ENCODE data around the gene UBR4. TPM values are rescaled to one million over a fixed set of nuclear protein-coding genes. Genes with fewer than 3 reads are reported as not detected.
"Not testable (repeated sequence)": the region's sequence is repeated elsewhere in the genome, so short reads cannot be mapped to it uniquely, and the experiment has no call there.

UBR4 gene
- 95.7 TPM for total RNA-seq
- long read RNA-seq, partial matches to known transcripts: 50 of 63 reads
- long read RNA-seq, other reads (novel, unspliced or antisense): 9 of 63 reads

DNA sequence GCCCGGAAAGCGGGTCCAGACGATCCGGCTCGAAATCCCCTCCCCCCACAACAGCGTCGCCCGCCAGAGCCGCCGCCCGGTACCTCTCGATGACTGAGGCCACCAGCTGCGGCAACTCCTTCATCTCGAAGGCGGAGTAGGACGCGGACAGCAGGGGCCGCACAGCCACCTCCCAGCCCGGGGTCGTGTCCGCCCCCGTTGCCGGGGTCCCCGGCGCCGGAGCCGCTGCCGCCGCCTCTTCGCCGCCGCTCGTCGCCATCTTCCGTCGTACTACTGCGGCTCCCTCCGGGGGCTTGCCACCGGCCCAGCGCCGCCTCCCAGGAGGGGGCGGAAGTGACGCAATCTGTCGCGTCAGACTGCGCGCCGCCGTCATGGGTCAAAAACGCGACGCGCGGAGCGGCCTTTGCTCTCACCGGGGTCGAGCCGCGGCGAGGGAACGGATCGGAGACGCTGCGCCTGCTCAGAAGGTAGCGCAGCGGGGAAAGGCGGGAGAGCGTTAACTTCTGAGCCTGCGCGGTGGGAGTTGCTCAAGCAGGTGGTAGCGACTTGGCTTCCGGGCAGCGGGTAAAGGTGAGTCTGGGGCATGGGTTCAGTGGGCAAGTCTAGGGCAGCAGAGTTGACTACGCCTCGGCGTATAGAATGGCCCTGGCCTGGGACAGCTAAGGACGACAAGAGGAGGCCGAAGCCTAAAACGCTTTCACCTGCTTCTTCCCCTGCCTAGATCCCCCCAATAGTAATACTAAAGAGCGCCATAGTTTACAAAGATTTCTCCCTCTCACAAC, at the start of gene UBR4:
TSS of gene UBR4 (minus strand) at position 277 of the 782 bp plus-strand sequence. CDS start at position 259, 18 bp downstream.
- intact Hi-C loops (cut with DNase I): loop anchor here (5.0 to 10.0 kb wide), 2 partner anchors 42 to 305 kb away; partner anchors contain the start of genes ALDH4A1, EMC1 and MRTO4
- DNase-seq (ENCODE audit: low spot score): peak; percentile 97

DNA sequence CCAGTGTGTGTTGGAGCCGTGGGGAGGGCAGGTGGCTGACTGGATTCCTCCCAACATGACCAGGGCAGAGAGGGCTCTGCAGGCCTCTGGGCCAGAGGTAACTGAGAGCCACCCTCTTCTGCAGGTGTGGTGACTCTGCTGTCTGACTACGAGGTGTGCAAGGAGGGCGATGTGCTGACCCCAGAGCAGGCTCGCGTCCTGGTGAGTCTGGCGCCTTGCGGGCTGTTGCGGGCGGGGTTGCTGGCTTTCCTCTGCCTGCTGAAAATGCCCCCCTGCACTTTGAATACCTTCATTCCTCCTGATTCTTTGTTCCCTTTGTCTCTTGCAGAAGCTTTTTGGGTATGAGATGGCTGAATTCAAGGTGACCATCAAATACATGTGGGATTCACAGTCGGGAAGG, 48.3 kb upstream of the UBR4 start:
- no peak for DNase-seq (ENCODE audit: low spot score)
- intact Hi-C loops (cut with DNase I): loop anchor here (5.0 kb wide), 1 partner anchor 394 kb away; no protein-coding TSS in a partner anchor

DNA sequence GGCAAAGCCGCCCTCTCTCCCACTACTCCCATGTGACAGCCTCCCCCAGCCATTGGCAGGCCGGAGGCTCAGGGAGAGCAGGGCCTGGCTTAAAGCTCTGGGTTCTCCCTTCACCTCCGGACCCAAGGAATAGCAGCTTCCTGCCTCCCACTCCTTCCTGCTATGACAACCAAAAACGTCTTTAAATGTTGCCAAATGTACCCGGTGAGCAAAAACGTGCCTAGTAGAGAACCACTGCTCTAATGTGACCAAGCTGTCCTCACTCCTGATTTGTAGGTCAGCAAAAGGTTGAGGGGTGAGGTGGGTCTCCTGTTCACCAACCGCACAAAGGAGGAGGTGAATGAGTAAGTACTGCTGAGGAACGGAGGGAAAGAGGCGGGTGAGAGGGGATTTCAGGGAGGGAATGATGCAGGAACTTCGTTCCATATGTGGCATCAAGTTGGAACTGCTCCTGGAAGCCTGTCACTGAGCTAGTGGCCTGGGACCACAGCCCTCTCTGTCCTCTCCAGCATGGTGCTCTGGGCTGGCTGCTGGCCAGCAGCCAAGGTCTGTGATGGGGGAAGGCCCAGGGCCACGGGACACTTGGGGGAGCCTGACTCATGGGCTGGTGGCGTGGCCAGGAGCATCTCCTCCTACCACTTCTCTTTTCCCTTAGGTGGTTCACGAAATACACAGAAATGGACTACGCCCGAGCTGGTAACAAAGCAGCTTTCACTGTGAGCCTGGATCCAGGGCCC, 47.3 kb upstream of the UBR4 start:
- intact Hi-C loops (cut with DNase I): loop anchor here (5.0 kb wide), 1 partner anchor 395 kb away; no protein-coding TSS in a partner anchor
- DNase-seq (ENCODE audit: low spot score): no peak

DNA sequence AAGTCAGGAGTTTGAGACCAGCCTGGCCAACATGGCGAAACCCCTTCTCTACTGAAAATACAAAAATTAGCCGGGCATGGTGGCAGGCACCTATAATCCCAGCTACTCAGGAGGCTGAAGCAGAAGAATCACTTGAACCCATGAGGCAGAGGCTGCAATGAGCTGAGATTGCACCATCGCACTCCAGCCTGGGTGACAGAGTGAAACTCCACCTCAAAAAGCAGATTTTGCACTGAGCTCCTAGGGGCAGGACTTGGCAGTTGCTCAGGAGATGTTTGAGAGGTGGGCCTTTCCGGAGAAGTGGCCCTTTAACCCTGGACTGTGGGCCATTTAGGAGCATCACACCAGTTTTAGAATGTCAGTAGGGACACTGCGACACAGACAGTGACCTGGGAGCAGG, 46.2 kb upstream of the UBR4 start:
- DNase-seq (ENCODE audit: low spot score): not testable (repeated sequence)
- intact Hi-C loops (cut with DNase I): loop anchor here (5.0 kb wide), 1 partner anchor 396 kb away; no protein-coding TSS in a partner anchor

DNA sequence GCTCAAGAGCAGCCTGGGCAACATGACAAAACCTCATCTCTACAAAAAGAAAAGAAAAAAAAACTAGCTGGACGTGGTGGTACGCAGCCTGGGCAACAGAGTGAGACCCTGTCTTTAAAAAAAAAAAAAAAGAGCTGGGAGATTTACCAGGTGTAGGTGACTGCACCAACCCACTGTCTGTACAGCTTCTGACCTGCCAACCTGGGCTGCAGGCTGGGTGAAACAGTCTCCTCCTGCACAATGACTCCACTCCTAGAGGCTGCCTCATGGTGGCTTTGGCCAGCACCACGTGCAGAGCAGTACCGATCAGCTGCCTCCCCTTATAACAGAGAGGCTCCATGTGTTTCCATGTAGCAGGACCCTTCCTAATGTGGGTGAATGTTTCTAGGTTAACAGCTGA, 45.2 kb upstream of the UBR4 start:
- no peak for DNase-seq (ENCODE audit: low spot score)
- intact Hi-C loops (cut with DNase I): loop anchor here (5.0 kb wide), 1 partner anchor 397 kb away; no protein-coding TSS in a partner anchor

DNA sequence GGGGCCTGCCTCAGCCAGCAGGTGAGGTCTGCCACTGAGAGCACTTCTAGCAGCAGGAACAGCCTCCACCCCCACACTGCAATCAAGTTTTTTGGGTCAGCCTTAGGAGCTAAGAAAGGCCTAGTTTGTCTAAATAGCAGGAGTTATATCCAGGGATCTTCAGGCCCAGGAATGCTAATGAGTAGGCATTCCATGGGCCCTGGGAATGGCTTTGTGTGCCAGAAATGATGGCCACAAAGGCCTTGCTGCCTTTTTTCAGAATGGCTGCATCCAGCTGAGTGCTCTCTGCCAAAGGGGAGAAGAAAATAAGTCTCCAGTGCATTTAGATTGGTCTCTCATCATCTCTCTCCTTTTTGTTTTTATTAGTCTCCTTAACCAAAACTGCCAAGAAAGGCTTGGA, 44.4 kb upstream of the UBR4 start:
- intact Hi-C loops (cut with DNase I): loop anchor here (5.0 kb wide), 2 partner anchors 42 to 58 kb away; partner anchors contain the start of genes AKR7A2, SLC66A1 and UBR4
- DNase-seq (ENCODE audit: low spot score): no peak

DNA sequence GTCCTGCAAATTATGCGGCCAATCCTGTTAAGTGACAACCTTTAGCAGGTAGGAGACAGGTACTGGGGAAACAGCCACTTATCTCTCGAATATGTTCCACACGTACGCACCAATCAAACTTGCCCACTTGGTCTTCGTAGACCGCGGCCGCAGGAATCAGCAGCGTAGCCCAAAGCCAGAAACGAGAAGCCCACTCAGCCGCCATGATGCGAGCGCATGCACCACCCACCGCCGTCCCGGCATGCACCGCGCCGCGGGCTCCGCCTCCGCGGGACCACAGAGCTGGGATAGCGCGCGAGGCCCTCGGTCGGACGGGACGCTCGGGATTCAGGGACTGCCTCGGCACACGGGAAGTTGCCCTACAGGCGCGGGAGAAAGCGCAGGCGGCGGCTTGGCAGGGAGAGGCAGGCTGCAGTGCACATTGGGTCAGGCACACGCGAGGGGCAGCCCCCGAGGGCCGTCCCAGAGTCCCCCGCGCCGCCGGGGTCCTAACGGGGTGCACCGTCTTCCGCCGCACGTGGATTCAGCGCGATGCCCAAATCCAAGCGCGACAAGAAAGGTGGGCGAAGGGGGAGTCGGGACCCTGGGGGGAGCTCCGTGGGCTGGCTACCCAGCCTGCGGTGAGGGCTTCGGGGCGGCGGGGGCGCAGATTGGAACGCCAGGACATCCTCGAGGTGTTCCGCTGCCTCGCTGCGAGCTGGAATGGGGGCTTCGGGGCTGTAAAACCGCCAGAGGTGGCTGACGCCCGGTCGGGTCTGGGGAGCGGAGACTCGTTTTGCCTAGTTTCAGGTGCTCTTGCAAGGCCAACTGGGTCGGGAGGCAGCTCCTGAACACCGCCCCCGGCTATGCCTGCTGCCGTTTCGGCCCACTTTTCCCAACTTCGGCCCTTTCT, 41.5 kb upstream of the UBR4 start, which contains the start of the genes EMC1 and MRTO4:
TSS of gene EMC1 (minus strand) at position 220 of the 892 bp plus-strand sequence. CDS start at position 205, 15 bp downstream.
TSS of gene MRTO4 (plus strand) at position 501 of the 892 bp plus-strand sequence. CDS start at position 532, 31 bp downstream.
- intact Hi-C loops (cut with DNase I): loop anchor here (5.0 kb wide), 2 partner anchors 39 to 61 kb away; partner anchors contain the start of genes AKR7A2, SLC66A1 and UBR4
- DNase-seq (ENCODE audit: low spot score): peak; percentile 94

DNA sequence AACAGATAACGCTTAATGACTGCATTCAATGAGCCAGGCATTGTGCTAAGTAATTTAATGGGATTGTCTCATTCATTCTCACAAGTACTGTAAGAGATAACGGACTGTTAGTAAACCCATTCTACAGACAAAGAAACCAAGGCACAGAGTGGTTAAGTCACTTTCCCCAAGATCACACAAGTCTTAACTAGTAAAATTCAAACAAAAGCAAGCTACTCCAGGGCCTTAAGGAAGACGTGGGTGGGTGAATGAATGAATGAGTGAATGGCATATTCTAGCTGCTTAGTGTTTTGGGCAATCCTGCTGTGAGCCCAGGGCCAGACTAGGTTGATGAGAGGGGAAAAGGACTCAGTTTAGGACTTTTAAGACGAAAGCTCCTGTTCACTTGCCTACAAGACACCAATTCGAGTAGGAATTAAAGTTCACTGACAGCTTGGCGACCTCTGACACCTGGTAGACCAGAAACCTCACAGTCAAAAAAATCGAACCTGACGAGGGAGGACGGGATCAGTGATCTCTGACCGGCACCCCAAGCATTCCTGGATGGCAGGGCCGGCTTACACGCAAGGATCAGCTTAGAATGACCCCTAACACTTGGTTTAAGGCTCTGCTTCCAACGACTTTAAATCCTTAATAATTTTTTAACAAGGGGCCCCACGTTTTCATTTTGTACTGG, 40.7 kb upstream of the UBR4 start:
- intact Hi-C loops (cut with DNase I): loop anchor here (5.0 kb wide), 2 partner anchors 38 to 62 kb away; partner anchors contain the start of genes AKR7A2, SLC66A1 and UBR4
- no peak for DNase-seq (ENCODE audit: low spot score)

DNA sequence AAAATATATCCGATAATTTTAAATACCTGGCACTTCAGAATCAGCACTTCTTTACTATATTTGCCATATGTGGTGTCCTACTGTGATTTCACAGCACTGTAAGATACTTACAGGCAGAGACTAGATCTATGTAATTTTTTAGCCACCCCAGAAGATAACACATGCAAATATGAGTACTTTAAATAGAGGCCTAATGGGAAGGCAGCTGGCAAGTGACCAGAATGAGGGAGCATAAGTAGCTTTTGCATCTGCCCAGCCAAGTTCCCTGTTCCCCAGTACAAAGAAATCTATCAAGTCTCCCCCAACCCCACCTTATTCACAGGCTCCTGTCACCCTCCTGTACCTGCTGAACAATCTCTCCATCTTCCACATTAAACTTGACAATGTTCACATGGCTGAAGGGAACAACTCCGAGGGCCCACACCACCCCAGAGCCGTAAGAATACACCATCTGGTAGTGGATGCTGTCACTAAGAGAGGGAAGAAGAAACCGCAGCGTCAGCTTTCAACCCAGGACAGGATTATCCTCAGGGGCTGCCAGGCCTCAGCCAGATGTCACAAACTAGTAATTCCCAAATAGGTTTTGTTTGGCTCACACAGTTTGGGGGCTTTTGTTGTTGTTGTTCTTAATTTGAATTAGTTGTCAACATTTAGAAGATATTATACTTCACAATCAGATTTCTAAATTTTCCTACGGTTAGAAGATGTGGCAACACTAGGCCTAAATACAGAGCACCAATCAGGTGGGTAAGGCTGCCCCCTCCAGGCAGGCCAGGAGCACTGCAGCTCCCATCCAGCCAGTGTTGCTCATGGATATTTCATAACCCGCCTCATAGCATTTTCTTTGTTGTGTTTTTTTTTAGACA, 30.8 kb upstream of the UBR4 start:
- intact Hi-C loops (cut with DNase I): loop anchor here (5.0 kb wide), 1 partner anchor 64 kb away; no protein-coding TSS in a partner anchor
- DNase-seq (ENCODE audit: low spot score): peak; percentile 82

DNA sequence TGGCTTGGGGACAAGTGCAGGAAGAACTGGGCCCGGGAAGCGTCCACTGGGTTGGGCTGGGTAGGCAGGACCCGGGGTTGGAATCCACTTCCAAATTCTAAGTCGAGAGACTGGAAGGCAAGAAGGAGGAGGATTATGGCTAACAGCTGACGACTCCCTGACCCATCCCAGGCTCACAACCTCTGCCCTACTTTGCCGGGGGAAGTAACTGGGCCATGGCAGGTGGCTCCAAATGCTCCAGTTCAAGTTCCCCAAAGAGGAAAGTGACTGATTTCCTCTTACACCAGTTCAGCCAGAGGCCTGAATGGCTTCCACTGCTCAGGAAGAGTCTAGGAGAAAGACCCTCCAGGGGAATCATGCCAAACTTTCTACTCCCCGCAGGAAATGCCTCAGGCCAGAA, 29.8 kb upstream of the UBR4 start:
- DNase-seq (ENCODE audit: low spot score): no peak
- intact Hi-C loops (cut with DNase I): loop anchor here (5.0 kb wide), 1 partner anchor 63 kb away; no protein-coding TSS in a partner anchor

DNA sequence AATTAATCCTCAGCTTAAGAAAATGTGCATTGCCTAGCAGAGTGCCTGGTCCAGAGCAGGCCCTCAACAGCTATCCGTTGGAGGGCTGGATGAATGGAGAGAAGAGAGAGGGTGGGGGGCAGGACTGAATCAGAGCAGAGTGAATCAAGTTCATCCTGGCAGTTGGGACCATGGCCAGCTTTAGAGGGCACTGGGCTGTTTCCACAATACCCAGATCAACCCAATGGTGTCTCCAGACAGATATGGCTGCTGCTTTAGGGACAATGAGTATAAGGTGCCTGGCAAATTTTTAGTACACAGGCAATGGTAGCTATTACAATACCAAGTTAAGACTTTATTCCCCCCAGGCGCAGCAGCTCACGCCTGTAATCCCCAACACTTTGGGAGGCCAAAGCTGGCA, 24.2 kb upstream of the UBR4 start:
- DNase-seq (ENCODE audit: low spot score): no peak
- intact Hi-C loops (cut with DNase I): no loop called here

DNA sequence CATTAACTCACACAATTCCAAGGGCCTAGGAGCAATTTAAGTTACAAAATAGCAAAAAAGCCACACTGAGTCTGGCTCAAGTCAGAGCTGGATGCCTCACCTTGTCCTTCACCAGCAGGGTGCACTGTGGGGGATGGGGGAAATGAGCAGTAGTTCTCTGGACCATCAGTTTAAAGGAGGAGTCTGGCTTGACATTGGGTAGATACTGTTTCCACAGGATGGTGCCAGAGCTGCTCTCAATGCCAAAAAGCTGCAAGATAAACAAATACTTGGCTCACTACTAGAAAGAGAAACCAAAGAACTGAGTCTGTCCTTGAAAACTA, 22.4 kb upstream of the UBR4 start:
- no peak for DNase-seq (ENCODE audit: low spot score)
- intact Hi-C loops (cut with DNase I): no loop called here

DNA sequence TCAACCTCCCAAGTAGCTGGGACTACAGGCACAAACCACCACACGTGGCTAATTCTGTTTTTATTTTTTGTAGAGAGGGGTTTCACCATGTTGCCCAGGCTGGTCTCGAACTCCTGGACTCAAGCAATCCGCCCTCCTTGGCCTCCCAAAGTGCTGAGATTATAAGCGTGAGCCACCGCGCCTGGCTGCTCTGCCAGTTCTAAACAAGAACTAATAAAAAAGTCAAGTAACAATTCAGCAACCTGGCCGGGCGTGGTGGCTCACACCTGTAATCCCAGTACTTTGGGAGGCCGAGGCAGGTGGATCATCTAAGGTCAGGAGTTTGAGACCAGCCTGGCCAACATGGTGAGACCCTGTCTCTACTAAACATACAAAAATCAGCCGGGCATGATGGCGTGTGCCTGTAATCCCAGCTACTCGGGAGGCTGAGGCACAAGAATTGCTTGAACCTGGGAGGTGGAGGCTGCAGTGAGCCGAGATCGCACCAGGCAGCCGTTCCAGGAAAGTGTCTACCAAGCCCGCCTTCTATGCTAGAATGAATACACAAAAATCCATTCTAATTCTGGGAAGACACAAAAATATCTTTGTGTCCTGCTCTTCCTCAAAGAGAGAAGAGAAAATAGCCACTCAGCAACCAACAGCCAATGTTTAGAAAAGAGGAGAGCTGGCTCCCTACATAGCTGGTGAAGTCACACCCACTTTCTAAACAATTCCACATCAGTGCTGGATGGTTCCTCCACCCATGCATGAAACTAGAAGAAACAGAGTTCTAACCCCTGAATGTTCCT, 21.9 kb upstream of the UBR4 start:
- DNase-seq (ENCODE audit: low spot score); intact Hi-C loops (cut with DNase I): not testable (repeated sequence)

DNA sequence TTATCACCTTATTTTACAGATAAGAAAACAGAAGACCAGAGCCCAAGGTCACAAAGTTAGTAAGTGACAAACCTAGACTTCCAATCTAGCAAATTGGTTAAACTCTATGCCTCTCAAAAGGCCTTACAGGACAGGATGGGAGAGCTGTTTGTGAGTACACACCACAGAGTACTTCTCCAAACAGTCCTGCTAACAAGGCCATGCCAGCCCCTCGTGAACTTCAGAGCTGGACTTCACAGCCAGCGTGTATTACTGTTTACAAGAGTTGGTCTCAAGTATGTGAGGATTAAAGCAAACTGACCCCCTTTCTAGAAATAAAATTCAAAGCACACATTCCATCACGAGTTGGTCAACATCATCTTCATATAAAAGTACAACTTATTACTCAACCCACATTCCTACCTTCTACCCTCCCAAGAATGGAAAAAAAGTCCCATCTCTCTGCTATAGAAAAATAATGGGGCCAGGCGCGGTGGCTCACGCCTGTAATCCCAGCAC, 19.8 kb upstream of the UBR4 start:
- intact Hi-C loops (cut with DNase I): no loop called here
- no peak for DNase-seq (ENCODE audit: low spot score)

DNA sequence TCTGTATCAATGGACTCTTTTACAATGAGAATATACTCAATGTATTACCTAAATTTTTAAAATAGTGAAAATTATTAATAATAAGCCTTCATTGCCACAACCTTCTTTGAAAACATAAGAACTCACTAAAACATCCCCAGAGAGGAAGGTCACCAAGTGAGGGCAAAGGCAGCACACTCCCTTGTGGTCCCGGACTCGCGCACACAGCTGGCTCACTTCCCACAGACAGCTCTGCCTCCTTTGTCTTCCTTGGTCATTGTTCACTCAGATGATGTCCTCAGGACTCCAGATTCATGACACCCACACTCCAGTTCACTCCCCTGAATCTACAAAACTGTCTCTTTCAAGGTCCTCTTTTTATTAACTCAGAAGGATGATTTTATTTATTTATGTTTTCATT, 19.2 kb upstream of the UBR4 start:
- no peak for DNase-seq (ENCODE audit: low spot score)
- intact Hi-C loops (cut with DNase I): no loop called here

DNA sequence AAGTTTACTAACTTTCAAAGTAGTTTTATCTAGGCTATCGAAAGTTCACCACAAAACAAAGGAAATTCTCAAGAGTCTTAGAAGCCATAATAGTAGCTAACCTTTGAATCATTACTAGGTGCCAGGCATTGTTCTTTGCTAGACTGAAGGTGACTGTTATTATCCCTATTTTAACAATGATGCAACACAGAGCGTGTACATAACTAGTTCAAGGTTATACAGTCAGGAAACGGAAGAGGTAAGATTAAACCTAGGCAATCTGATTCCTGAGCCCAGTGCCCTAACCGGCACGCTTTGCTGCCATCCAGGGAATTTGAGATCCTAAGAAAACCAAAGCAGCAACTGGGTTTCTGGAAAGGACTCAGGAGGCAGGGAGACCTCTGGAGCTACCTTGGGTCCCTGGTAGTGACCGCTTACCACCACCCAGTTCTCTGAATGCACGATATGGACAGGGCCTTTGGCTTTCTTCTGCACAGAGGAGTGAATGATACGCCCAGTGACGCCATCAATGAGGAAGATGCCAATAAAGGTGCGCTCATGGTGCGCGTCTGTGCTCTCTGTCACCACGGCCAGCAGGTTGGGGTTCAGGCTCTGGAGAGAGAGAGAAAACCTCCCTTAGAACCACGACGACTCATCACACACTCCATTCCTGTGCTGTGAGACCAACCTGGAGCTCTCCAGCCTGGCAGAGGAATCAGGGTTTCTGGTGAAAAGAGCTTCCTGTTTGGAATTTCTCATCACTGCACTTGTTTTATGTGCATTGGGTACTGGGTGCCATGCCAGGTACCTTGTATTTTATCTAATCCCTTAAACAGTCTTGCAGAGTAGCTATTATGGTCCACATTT, 13.1 kb upstream of the UBR4 start:
- intact Hi-C loops (cut with DNase I): no loop called here

More for the DNA sequence above, 13.1 kb upstream of the UBR4 start:
- DNase-seq (ENCODE audit: low spot score): no peak

Data from cardiac septum (tissue), 1 donor.